ENCODE results near the gene ANKUB1.
A peak's percentile ranks its signal among the peaks of the same experiment; 100 is the strongest.

Gene ANKUB1

GRCh38 chr3:149809699-149810098 lies 17.3 kb upstream of the ANKUB1 start:
- no peak for DNase-seq (ENCODE audit: low read depth in 4 of 4, low spot score in 1 of 4)

DNA sequence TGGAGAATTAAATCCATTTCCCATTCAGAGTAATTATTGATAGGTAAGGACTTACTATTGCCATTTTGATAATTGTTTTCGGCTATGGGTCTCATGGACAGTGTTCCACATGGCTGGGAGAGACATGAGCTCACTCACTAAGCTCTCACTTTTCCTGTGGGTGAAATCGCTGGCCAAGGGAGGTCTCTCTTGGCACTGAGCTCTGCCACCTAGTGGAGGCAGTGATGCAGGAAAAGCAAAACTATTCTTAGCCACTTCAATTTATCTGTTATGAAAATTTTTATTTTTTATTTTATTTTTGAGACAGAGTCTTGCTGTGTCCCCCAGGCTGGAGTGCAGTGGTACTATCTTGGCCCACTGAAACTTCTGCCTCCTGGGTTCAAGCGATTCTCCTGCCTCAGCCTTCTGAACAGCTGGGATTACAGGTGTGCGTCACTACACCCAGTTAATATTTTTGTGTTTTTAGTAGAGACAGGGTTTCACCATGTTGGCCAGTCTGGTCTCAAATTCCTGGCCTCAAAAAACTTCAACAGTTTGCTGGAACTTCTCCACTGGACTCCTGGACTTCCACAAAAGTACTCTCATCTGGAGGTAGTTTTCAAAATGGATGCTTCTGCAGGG lies 16.0 kb upstream of the ANKUB1 start:
- peak in 2 of 4 experiments; percentile 7 to 43 for DNase-seq (ENCODE audit: low read depth in 4 of 4, low spot score in 1 of 4)

DNA sequence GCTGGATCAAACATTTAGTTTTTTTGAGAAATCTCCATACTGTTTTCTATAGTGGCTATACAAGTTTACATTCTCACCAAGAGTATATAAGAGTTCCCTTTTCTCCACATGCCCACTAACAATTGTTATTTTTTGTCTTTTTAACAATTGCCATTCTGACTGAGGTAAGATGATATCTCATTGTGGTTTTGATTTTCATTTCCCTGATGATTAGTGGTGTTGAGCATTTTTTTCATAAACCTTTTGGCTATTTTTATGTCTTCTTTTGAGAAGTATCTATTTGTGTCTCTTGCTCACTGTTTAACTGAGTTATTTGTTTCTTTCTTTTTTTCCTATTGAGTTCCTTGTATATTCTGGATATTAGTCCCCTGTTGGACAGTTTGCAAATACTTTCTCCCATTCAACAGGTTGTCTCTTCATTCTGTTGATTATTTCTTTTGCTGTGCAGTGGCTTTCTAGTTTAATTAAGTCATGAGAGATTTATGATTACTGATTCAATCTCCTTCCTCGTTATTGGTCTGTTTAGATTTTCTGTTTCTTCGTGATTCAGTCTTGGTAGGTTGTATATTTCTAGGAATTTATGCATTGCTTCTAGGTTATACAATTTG lies 13.9 kb upstream of the ANKUB1 start:
- DNase-seq (ENCODE audit: low read depth in 4 of 4, low spot score in 1 of 4), result no peak

DNA sequence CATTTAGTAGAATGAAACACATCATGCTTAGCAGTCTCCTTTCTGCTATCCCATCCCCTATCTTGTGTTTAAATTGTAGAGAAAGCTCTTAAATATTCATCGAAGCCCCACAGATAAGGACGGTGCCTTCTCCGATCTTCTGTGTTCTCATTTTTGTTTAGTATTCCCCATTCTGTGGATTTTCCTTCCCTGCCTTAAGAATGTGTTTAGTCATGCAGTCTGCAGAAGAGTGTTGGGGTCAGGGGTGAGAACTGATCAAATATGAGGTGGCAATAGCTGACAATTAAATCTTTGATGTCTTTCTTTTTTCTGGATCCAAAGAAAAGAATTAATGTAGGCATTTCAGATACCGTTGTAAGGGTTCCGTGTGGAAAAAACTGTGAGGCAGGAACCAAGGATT lies 9.3 kb upstream of the ANKUB1 start:
- no peak for DNase-seq (ENCODE audit: low read depth in 4 of 4, low spot score in 1 of 4)

DNA sequence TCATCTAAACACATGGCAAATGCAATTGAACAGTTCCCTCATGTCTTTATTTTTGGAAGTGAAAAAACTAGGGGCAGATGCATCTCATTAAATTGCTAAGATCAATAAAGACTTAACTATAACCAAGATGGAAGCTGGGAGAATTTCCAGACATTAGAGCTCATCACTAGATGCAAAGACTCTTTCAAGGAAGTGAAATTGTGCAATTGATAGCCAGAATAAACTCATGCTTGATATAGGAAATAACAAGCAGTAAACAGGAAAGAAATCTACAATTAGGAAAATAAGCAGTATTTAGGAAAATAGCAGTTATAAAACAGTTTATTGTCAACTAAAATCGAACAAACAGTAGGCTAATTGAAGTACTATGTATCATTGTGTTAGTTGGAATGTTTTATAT lies 8.8 kb upstream of the ANKUB1 start:
- DNase-seq (ENCODE audit: low read depth in 4 of 4, low spot score in 1 of 4), result no peak

- no peak for DNase-seq (ENCODE audit: low read depth in 4 of 4, low spot score in 1 of 4)
These were observed 8.3 kb upstream of the ANKUB1 start for GRCh38 chr3:149800693-149801092.

GRCh38 chr3:149796026-149796425 lies 3.7 kb upstream of the ANKUB1 start:
- DNase-seq (ENCODE audit: low read depth in 4 of 4, low spot score in 1 of 4), result no peak

GRCh38 chr3:149790698-149791097 lies 1.7 kb downstream of the ANKUB1 start:
- no peak for DNase-seq (ENCODE audit: low read depth in 4 of 4, low spot score in 1 of 4)

DNA sequence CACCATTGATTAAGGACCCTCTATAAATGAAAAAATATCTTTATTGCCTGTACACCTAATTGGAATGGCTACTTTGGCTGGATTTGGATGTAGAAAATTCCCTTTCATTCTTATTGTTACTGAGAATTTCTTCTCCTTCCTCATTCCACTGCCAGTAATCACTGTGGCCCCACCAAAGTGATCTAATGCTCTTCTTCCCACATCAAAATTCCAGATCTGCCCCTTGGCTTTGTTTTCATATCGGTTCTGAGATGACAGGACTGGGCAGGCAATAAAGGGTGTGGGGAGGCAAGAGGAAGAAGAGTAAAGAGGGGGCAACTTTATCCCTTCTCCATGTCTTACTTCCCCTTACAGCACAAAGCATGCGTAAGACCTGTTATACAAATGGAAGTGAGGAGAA lies 2.1 kb downstream of the ANKUB1 start:
- DNase-seq (ENCODE audit: low read depth in 4 of 4, low spot score in 1 of 4), result no peak

- DNase-seq (ENCODE audit: low read depth in 4 of 4, low spot score in 1 of 4), result no peak
These were observed 8.2 kb downstream of the ANKUB1 start for GRCh38 chr3:149784064-149784704.

- DNase-seq (ENCODE audit: low read depth in 4 of 4, low spot score in 1 of 4), result no peak
These were observed 8.8 kb downstream of the ANKUB1 start for GRCh38 chr3:149783576-149783975.

DNA sequence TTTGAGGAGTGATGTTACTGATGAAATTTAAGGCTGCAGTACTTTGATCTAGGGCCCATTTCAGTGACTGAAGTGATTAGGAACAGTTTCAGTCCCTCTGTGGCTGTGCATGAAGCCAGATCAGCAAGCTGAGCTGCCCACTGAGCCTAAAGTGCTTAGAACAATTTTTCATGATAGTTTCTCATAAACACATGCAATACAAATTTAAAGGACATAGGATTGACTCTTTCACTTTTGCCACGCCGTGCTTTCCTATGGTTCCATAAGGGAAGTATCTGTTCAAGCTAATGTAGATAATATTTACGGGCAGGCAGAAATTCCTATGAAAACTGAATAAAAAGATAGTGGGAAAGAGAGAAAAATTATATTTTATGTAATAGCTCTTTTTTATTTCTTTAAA lies 10.6 kb downstream of the ANKUB1 start:
- DNase-seq (ENCODE audit: low read depth in 4 of 4, low spot score in 1 of 4), result no peak

GRCh38 chr3:149781211-149781610 lies 11.1 kb downstream of the ANKUB1 start:
- DNase-seq (ENCODE audit: low read depth in 4 of 4, low spot score in 1 of 4), result no peak

DNA sequence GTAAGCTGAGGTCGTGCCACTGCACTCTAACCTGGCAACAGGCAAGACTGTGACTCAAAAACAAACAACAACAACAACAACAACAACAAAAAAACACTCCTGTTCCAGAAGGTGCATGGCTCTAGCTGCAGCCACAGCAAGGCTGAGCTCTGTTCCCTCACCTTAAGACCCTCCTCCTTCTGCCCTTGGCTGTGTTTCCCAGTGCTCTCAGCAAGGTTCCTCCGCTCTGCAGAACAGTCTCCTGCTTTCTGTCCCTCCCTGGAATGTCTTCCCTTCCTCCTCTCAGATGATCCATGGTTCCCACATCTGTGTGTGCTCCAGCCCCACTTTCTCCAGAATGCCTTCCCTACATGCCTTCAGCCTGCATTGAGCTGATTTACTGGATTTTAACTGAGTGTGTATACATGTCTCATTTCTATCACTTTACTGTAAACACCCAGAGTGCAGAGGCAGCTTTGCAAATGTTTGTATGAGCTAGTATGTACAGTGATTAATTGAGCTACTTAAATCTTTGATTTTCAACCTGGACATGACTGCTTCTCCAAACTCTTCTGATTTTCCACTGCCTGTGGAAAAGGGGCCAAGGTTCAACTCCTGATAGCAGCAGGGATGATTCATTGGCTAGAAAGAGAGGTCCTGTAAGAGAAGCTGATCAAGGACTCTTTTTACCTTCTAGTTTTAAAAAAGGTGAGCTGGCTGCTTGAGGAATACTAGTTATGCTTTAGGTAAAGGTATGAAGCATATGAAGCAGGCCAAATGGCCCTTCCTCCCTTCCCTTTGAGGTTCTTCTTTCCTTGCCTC lies 14.7 kb downstream of the ANKUB1 start:
- DNase-seq (ENCODE audit: low read depth in 4 of 4, low spot score in 1 of 4), result no peak

GRCh38 chr3:149776170-149776569 lies 16.2 kb downstream of the ANKUB1 start:
- DNase-seq (ENCODE audit: low read depth in 4 of 4, low spot score in 1 of 4), result no peak

DNA sequence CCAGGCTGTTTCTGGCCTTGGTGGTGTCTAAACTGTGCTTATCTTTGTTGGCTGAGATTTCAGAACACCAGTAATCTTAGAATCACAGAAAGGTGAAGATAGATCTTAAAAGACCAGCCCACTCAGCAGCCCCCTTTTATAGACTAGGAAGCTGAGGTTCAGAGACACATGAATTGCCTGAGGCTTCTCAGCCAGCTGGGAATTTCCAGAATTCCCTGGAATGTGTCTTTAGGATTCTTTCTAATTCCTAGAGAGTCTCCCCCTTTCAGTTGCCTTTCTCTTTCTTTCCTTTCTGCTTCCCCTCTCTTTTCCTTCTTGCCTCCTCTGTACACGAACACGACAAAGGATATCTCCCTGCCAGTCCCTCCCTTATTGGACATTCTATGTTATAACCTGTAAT lies 19.5 kb downstream of the ANKUB1 start:
- DNase-seq (ENCODE audit: low read depth in 4 of 4, low spot score in 1 of 4), result no peak

- DNase-seq (ENCODE audit: low read depth in 4 of 4, low spot score in 1 of 4), result peak; percentile 10 to 30 (median 18)
These were observed 20.6 kb downstream of the ANKUB1 start for GRCh38 chr3:149771652-149772271.

DNA sequence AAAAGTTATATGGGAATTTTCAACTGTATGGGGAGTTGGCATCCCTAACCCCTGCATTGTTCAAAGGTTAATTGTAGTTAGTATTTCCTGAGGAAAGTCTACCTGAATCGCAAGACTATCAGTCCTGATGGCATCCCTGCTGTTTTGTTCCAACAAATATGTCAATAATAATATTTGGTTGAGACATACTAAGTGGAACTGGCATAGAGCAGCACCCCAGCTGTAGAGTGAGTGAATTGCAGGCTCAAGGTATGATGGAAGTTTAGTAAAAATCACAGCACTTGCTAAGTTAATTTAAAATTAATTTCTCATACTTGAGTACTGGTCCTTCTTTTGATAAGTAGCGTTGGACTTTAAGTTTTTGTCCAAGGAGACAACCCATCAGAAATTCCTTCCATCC lies 22.1 kb downstream of the ANKUB1 start:
- no peak for DNase-seq (ENCODE audit: low read depth in 4 of 4, low spot score in 1 of 4)

DNA sequence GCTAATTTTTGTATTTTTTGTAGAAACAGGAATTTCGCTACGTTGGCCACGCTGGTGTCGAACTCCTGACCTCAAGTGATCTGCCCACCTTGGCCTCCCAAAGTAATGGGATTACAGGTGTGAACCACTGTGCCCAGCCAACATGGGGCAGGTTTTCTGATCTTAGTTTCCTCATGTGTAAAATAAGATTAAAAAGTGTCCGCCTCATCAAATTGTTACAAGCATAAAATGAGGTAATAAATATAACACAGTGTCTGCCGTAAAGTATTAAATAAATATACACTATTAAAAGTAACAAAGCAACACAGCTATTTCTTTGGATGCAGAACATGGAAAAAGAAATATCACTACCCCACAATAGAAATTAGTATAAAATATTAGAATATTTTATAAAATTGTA lies 23.6 kb downstream of the ANKUB1 start:
- no peak for DNase-seq (ENCODE audit: low read depth in 4 of 4, low spot score in 1 of 4)

DNA sequence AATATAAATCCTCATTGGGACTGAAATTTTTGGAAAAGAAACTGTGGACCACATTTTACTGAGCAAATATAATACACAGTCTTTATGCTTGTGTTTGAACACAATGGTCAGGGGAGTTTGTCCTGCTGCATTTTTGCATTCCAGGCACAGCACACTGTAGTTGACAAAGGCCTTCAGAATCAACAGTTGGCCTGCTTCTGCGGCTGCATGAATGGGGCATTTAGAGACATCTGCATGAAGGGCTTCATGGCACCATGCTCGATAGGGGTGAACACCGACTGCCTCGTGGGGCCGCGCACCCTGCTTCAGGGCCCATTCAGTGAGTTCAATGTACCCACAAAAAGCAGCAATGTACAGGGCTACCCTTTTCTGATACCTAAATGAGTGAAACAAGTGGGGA lies 24.6 kb downstream of the ANKUB1 start:
- no peak for DNase-seq (ENCODE audit: low read depth in 4 of 4, low spot score in 1 of 4)

GRCh38 chr3:149765762-149766334 lies 26.5 kb downstream of the ANKUB1 start:
- no peak for DNase-seq (ENCODE audit: low read depth in 4 of 4, low spot score in 1 of 4)
